GM18909 (cell line): ENCODE measurements around the gene REST.
"Not testable (repeated sequence)": the region's sequence is repeated elsewhere in the genome, so short reads cannot be mapped to it uniquely, and the experiment has no call there.

Experiments used
- ATAC-seq: cut with Tn5 transposase; IDR thresholded peaks from one replicate; pipeline ENCODE4 v1.9.1; 2021; ENCODE audit warnings: mild to moderate bottlenecking; ENCODE audit not compliant: unreplicated experiment, poor library complexity

REST gene

GRCh38 chr4:56909086-56909894 is 1.6 kb downstream of the REST start:
- peak; percentile 40 for ATAC-seq

- no peak for ATAC-seq
Observed at GRCh38 chr4:56910172-56910967, 2.7 kb downstream of the REST start.

DNA sequence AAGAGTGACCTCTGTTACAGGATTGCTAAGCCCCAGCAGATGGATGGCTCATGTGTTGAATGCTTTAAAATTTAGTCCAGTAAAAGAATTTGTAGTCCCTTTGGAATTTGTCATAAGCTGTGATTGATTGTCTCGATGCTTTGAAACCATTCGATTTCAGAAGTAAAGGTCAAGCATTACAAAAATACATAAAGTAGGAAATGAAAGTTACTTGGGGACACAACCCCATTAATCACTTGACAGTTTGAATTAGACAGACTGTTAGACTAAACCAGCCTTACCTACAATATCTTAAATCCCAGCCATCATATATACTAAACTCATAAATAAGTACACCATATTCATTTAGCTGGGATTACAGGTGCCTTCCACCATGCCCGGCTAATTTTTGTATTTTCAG is 6.6 kb downstream of the REST start:
- ATAC-seq: no peak

GRCh38 chr4:56914977-56915376 is 7.3 kb downstream of the REST start:
- not testable (repeated sequence) for ATAC-seq

- no peak for ATAC-seq
Observed at GRCh38 chr4:56927196-56927595, 19.5 kb downstream of the REST start.

DNA sequence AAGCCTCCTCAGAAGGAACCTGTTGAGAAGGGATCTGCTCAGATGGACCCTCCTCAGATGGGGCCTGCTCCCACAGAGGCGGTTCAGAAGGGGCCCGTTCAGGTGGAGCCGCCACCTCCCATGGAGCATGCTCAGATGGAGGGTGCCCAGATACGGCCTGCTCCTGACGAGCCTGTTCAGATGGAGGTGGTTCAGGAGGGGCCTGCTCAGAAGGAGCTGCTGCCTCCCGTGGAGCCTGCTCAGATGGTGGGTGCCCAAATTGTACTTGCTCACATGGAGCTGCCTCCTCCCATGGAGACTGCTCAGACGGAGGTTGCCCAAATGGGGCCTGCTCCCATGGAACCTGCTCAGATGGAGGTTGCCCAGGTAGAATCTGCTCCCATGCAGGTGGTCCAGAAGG is 22.9 kb downstream of the REST start:
- ATAC-seq: no peak

- ATAC-seq: no peak
Observed at GRCh38 chr4:56931924-56932323, 24.2 kb downstream of the REST start.

DNA sequence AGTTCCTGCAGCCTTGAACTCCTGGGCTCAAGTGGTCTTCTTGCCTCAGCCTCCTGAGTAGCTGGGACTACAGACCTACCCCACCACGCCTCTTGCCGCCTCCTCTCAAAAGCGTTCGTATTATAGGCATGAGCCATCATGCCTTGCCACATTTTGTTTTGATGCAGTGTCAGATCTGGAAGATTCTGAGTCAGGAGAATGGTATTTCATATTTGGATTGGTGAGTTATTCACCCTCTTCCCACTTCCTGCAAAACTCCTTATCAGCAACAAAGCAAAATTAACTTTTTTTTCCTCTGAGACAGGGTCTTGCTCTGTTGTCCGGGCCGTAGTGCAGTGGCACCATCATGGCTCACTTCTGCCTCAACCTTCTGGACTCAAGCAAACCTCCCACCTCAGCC is 29.6 kb downstream of the REST start:
- ATAC-seq: no peak

DNA sequence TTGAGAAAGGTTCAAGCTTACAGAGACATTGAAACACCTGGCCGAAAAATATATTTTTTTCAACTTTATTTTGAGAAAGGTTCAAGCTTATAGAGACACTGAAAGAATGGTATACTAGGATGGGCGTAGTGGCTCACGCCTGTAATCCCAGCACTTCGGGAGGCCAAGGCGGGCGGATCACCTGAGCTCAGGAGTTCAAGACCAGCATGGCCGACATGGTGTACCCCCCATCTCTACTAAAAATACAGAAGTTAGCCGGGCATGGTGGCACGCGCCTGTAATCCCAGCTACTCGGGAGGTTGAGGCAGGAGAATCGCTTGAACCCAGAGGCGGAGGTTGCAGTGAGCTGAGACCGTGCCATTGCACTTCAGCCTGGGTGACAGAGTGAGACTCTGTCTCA is 32.1 kb downstream of the REST start:
- not testable (repeated sequence) for ATAC-seq

- no peak for ATAC-seq
Observed at GRCh38 chr4:56940403-56940802, 32.7 kb downstream of the REST start.

DNA sequence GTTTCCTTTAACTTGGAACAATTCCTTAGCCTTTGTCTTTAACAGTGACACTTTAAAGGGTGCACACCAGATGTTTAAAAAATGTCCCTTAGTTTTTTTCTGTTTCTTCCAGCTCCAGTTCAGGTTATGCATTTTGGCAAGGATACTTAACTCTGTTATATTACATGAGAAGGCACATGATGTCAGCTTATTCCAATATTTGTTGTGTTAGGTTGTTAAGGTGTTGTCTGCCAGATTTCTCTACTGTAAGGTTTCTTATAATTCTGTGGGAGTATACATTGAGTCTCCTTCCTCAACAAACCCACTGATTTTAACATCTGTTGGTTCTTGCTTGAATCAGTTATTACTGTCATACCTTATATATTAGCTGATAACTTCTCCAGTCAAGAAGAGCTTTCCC is 33.3 kb downstream of the REST start:
- ATAC-seq: no peak

DNA sequence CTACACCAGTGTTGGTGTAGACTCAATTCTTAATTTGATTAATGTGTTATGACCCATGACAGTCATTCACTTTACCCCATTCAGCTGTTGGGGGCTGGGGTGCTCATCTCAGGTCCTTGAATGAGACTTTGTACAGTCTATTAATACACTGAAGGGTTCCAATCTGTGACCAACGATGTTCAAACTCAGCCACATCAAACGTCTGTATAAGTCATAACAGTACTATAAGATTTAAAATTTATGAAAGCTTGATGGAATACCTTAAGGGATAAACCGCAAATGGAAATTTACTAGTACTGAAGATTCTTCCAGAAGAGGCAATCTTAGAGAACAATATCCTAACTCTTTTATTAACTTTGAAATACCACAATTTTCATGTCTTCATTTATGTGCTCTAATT is 33.7 kb downstream of the REST start:
- ATAC-seq: no peak

DNA sequence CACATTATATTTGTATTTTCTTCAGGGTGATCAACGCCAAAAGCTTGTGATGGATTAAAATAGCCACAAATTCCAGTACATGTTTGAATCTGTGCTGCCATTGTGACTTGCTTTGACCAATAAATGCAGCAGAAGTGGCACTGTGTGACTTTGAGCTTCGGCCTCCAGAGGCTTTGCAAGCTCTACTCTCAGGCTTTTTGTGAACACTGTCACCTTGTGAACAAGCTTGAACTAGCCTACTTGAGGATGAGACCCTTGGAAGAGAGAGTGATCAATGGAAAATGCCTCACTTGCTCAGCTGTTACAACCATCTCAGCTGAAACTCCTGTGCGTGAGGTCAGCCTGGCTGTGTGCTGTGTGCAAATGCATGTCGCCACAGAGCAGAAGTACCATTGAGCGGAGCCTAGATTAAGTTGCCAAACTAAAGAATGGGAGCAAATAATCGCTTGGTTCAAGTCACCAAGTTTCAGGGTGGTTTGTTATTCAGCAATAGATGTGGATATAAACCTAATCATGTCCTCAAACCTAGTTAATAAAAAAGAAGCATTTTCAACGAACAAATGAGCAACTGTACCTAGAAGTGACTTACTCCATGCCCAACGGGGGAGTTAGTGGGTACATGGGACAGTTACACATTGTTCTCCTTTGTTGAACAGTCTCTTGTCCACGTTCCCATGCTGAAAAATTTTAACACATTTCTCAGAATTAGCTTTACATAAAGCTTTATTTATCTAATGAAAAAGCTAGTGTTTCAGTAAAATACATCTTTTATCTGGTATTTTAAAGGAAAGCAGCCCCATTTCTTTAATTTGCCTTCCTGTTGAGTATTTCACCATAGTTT is 46.2 kb downstream of the REST start:
- ATAC-seq: no peak

GRCh38 chr4:56958111-56958517 is 50.4 kb downstream of the REST start:
- no peak for ATAC-seq

- ATAC-seq: no peak
Observed at GRCh38 chr4:56959100-56959499, 51.4 kb downstream of the REST start.

GRCh38 chr4:56961107-56961500 is 53.4 kb downstream of the REST start:
- ATAC-seq: no peak

DNA sequence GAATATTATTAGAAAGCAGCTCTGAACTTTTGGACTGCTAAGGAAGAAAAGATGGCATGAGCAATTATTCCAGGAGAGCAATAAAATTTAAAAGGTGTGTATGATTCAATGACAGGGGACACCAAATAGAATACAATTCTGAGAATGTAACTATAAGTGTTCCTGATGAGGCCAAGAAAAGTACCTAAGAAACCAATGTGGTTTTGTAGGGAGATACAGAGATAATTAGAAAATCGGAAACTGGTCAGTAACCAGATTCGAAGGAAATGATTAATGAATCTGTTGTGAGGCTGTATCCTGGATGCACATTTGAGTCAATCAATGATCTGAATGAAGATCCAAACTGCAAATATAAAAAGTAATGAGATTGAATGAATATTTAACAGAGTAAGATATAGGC is 63.7 kb downstream of the REST start:
- no peak for ATAC-seq

- no peak for ATAC-seq
Observed at GRCh38 chr4:56972389-56972788, 64.7 kb downstream of the REST start.

DNA sequence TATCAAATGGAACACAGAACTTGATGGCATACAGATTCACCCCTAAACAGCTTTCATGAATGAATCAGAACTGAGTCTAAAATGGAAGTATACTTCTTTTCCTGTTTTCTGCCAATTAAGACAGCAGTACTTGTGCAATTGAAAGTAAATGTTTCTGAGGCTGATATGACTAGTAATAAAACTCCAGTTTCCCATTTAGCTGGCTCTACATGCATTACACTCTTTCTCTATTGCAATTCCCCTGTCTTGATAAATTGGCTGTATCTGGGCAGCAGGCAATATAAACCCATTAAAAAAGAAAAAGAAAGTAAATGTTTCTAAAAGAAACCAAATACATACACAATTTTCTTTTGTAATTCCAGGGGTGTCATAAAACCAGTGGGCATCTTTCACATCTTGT is 65.1 kb downstream of the REST start:
- no peak for ATAC-seq

DNA sequence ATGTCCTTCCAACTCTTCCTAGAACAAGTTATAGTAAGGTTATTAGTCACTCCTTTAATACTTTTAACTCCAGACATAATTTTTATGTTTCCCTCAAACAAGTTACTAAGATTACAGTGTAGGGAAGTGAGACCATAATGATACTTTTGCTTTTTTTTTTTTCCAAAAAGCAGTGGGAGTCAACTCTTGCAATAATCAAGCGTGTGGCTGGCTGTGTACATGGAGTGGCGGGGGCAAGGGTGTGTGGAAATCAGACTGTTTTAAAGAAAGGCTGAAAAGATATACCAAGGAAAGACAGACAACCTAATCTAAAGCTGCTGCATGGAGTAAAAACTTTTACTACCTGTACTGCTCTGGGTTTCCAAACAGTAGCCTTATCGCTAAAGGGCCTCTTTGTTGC is 65.6 kb downstream of the REST start:
- ATAC-seq: no peak

- no peak for ATAC-seq
Observed at GRCh38 chr4:56976283-56976836, 68.7 kb downstream of the REST start.
